Measurements from ENCODE around the gene DNAI1.
A peak's percentile ranks its signal among the peaks of the same experiment; 100 is the strongest.

DNAI1 gene

GRCh38 chr9:34560599-34561214 lies 102.1 kb downstream of the DNAI1 start:
- no peak for DNase-seq

DNA sequence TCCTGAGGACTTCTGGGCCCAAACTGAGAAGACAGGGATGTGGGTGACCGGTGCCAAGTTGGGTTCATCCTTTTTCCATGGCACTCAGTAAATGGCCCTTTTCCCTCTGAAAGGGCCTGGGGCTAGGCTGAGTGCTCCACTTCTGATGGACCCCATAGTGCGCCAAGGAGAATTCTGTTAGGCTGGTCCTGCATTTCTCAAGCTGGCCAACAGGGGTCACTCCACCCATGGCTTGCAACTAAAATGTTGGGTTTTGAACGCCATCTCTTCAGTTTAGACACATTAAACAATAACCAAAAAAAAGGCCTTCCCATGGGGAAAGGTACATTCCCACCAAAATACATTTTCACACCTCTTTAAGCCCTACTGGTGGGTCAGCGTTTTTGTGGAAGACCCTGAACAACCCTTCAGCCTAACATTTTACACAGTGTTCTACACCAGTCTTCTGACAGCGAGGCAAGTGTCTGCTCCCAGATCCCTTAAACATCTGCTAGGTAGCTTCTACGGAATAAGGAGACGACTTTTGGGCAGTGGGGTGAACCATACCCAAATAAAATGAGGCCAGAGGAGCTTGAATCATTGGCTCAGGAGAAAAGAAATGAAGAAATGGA lies 103.6 kb downstream of the DNAI1 start:
- no peak for DNase-seq

DNA sequence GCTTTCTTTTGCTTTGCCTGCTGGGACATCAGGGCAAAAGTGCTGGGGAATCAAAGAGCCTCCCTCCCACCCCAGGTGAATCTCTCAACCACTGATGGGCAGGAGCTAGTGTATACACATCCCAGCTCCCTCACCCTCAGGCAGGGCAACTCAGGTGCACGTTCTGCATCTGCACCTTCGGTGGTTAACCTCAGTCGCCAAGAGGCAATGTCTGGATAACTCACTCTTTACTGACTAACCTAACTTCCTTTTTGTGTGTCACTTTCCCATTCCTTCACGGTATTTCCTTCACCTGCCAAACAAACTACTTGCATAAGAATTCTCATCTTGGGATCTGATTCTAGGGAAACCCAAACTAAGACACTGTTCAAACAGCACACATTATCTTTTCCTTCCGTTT lies 104.7 kb downstream of the DNAI1 start:
- no peak for DNase-seq

- DNase-seq, result no peak
Observed at GRCh38 chr9:34564617-34565016, 106.0 kb downstream of the DNAI1 start.

DNA sequence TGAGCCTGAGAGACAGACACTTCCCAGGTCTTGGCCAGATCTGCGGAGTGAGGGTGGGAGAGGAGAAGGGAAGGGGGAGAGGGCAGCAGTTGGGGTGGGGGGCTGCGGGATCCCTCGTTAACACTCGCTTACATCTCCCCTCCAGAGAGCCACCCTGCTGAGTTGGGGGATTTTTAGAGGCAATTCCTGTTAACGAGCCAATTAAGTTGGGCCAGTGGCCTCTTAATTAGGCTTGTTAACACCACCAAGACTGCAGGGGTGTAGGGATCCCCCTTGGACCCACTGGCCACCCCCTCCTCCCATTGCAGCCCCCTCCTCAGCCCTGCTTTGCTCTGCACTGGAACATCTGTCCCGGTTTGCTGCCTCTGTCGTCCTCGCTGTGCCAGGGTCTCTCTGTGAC lies 107.3 kb downstream of the DNAI1 start:
- no peak for DNase-seq

GRCh38 chr9:34566322-34566721 lies 107.7 kb downstream of the DNAI1 start:
- no peak for DNase-seq

- DNase-seq, result no peak
Observed at GRCh38 chr9:34566972-34567371, 108.4 kb downstream of the DNAI1 start.

DNA sequence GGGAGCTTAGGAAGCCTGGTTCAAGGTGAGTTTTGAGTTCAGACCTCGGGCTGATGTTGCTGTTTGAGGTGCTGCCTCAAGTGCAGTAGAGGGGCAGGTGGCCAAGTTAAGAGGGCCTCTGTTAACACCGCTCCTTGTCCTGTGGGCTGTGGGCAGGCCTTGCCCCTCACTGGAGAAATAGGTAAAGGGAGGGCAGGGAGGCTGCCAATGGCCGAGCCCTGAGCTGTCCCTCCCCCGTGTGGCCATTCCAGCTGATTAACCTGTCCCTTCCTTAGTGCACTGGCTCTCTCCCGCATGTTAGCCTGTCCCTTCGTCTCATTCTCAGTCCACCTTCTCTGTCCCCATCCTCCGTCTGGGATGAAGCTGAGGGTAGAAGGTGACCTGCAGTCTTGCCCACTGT lies 109.5 kb downstream of the DNAI1 start:
- DNase-seq, result no peak

DNA sequence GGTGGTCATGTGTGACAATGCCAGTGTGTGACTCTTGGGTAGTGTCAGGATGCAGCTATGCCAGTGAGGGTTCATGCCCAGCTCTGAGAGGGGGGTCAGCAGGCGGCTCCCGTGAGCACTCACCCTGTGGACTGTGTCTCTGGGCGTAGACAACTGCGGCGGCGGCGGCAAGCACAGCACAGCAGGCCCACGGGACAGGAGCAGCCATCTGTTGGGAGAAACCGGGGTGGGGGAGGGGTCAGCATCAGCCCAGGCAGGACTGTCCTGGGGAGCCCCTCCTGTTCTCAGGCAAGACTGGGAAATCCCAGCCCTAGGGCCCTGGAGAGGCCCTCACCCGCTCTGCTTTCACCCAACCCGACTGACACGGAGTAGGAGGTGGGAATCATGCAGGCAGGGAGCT lies 110.2 kb downstream of the DNAI1 start:
- peak; percentile 36 for DNase-seq

GRCh38 chr9:34570376-34570775 lies 111.8 kb downstream of the DNAI1 start:
- DNase-seq, result no peak
